CD4-positive, alpha-beta T cell treated with Interleukin-4 for 1 hour (primary cell): ENCODE results near the gene RAB4A.

ENCODE experiments used
- DNase-seq, 2 donors: peaks; one replicate each; pipeline ENCODE4 v3.0.0-alpha.2; 2020 to 2022

The RAB4A gene

DNA sequence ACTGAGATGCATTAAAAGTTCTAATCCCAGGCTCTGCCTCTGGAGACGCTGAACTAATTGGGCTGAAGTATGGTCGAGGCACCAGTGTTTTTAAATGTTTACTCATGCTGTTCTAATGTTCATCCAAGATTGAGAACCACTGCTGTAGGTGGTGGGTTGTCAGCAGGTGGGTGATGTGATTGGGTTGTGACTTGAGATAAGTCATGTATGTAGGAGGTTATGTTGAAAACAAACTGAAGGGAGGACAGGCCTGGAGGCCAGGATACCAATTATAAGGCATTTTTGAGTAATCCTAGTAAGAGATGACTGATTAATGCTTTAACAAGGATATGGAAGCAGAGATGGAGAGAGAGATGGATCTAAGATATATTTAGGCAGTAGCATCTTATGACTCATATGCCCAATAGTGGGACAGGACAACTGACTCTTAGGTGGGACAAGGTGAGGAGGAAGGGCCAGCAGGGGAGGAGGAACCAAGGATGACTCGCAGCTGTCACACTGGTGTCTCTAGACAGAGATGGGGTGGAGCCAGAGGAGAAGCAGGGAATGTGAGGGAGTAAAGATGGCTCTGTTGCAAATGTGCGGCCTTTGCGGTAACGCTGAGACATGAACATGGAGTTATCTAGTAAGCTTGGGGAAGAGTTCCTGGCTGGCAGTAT, 29.3 kb downstream of the RAB4A start:
- no peak for DNase-seq

GRCh38 chr1:229302740-229303139, 31.8 kb downstream of the RAB4A start:
- DNase-seq = no peak

DNA sequence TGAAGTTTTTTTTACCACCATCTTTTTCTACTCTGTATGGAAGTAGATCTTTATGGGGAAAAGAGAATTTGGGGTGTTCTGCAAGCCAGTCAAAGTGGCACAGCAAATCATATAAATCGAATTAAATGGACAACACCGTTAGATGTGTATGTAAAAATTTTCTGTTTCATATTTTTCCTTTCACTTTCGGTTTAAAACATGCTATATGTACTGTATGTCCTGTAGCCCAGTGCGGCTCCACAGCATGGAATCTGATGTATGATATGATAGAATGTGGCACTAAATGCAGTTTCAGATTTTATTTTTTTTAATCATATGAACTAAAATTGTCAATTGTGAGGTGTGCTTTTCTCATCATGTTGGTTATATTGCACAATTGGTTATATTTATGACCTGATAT, 32.9 kb downstream of the RAB4A start:
- no peak for DNase-seq

DNA sequence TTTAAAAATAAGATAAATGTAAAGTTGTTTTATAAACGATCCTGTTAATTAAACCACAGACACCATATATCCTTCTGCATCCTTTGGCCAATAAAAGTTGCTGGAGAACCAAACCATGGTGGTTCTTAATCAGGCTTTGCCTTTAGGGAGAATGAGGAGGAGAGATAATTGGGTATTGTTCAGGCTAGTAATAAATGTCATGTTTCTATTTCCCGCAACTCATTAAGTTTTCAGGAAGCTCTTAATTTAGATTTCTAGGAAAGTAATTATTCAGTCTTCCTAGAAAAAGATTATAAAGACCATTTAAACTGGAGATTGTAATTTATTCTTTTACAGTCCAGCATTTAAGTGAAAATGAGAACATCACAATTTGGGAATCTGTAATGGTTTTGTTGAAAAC, 34.5 kb downstream of the RAB4A start:
- DNase-seq = no peak

- DNase-seq = no peak
These were observed 38.2 kb downstream of the RAB4A start for GRCh38 chr1:229309074-229309473.

DNA sequence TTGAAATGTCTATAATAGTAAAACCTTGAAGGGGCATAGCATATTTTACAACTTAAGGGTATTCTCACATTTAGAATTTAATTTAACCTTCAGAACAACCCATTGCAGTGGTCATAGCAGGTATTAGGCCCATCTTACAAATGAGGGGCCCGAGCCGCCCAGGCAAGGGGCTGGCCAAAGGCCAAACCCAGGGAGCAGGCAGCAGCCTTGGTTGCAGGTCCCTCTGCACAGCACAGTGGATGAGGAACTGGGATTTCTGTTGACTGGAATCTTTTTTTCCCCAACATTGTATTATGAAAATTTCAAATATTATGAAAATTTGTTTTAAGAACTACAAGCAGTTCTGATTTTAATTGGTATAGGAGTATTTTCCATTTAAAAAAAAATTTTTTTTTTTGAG, 38.8 kb downstream of the RAB4A start:
- DNase-seq = no peak

DNA sequence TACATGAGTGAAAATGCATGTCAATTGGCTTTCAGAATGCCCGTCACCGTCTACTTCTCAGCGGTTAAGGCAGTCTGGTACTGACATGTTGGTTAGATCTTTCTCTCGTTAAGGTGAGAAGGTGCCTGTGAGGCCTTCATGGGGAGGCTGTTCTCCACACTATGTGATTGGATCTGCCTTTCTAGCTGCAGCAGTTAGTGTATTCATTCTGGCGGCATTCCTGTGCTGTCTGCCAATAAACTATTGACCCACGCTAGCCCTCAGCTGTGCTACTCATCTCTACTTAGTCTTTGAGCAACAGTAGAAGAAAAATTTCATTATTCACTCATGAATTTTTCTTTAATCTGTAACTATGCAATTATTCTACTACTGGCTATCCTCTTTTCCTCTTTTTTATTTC, 39.9 kb downstream of the RAB4A start:
- no peak for DNase-seq

- DNase-seq = no peak
These were observed 45.3 kb downstream of the RAB4A start for GRCh38 chr1:229316166-229316565.

DNA sequence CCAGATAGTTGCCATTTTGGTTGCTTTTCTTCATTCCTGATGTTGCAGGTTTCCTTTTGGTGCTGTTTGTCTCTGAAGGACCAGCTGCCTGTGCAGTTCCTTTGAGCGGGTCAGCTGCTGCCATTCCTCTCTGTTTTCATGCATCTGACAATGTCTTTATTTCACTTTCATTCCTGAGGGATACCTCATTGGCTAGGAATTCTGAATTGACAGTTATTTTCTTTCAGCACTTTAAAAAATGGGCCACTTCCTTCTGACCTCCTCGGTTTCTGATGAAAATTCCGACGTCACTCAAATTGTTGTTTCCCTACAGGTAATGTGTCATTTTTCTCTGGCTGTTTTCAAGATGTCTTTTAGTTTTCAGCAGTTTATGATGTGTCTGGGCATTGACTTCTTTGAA, 47.1 kb downstream of the RAB4A start:
- no peak for DNase-seq

GRCh38 chr1:229319487-229319886, 48.6 kb downstream of the RAB4A start:
- no peak for DNase-seq

DNA sequence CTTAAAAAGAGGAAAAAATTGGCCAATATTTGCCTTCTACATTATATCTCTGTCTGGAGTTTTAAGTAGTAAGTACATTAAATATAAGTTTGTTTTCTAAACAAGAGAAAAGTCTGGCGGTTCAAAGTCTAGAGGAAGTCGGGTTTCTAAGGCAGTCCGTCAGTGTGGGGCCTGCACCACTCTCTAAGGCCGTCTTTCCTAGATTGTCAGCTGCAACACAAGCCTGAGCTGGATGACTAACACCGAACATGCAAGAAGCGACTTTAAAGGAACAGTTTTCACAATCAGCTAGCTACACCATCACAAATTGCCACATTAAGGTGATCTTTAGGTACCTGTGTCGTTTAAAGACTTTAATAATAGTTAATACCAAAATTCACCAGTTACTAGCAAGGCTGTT, 52.3 kb downstream of the RAB4A start:
- DNase-seq = no peak

DNA sequence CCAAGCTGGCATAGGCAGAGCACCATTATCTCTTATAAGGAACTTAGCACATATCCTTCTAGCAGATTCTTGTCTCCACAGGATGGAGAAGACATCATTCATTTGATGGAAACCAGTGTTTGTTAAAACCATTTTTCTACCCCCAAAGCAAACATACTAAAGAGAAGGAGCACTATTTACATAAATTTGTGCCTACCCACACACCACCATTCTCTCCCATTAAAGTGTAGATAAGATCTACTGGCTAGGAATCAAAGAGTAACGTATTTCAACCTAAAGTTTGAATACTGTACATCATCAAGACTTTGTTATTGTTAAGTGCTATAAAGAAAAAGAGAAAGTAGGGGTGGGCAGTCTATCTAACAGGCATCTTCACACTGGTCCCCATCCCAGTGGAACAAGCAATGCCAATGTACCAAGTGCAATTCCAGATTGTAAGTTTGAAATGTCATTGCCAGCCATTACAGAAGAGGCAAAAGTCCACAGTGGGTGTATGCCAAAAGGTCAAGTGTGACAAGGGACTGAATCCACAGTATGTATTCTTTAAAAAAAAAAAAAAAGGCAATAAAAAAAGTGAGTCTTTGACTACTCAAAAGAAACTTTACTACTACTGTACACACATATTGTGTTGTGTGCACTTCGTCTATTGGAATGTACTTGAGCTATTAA, 53.1 kb downstream of the RAB4A start:
- DNase-seq = no peak

GRCh38 chr1:229325401-229325800, 54.5 kb downstream of the RAB4A start:
- no peak for DNase-seq

GRCh38 chr1:229325853-229326487, 55.1 kb downstream of the RAB4A start:
- no peak for DNase-seq

- peak in 1 of 2 donors; percentile 48 for DNase-seq
These were observed 55.7 kb downstream of the RAB4A start for GRCh38 chr1:229326601-229327000.

- DNase-seq = peak; percentile 51 to 74
These were observed 56.9 kb downstream of the RAB4A start for GRCh38 chr1:229327765-229328164.

DNA sequence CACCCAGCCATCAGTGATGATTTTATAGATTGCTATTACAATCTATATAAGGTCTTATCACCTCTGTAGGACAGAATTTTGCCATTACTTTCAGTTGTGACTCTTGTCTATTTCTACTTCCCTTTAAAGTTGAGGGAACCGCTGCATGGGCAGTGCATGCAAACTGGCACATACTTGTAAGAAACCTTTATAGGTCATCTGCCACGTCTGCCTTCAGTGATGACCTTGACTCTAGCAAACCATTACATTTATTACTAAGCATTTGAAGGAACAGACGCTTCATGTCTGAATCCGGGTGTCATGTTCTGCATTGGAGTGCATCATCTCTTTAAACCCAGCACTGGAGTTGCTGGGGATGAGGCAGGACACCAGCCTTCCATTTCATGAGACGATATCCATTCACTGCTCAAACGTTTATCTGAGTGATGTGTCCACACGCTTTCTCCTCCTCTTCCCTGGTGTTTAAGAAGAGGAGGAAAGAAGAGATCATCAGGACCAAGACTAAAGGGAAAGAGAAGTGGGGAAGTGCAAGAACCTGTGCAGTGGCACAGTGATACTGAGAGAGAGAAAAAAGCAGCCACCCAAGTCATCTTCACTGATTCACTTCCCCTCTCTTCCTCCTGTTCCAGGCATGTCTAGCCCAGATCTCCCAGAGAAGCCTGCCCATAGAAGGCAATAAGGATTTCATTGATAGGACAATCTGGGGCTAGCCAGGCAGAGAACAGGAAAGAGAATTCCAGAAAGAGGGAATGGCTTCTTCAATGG, 57.9 kb downstream of the RAB4A start:
- DNase-seq = no peak

GRCh38 chr1:229334269-229334668, 63.4 kb downstream of the RAB4A start:
- no peak for DNase-seq

GRCh38 chr1:229334716-229335115, 63.8 kb downstream of the RAB4A start:
- DNase-seq = no peak

GRCh38 chr1:229336345-229336744, 65.4 kb downstream of the RAB4A start:
- no peak for DNase-seq

DNA sequence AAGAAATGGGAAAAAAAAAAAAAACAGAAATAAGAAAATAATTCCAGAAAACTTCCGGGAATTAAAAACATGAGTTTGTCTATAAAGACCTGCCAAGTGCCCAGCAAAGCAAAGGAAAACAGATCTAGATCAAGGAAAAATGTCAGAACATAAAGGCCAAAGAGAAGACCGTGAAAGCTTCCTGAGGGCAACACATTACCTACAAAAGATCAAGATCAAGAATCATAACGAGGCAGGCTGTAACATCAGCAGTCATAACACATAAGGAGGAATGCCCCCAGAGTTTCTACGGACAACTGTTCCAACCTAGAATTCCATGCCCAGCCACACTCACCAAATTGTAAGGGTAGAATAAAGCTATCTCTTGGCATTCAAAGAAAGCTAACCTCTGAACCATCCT, 68.2 kb downstream of the RAB4A start:
- no peak for DNase-seq

- DNase-seq = no peak
These were observed 68.6 kb downstream of the RAB4A start for GRCh38 chr1:229339520-229339919.

GRCh38 chr1:229340496-229340895, 69.6 kb downstream of the RAB4A start:
- no peak for DNase-seq
